GM10266 (cell line): ENCODE results near the gene SRL.

ENCODE experiments used
- DNase-seq: peaks from one replicate; pipeline ENCODE4 v3.0.0; 2012; ENCODE audit errors: extremely low spot score
- TF ChIP-seq, protein P1 (sequence below): IDR thresholded peaks from 2 replicates; pipeline ENCODE4 v1.5.1; 2012; ENCODE audit warnings: mild to moderate bottlenecking, low read depth; ENCODE audit not compliant: control insufficient read depth, insufficient read depth; ENCODE audit errors: missing control alignments

The SRL gene

DNA sequence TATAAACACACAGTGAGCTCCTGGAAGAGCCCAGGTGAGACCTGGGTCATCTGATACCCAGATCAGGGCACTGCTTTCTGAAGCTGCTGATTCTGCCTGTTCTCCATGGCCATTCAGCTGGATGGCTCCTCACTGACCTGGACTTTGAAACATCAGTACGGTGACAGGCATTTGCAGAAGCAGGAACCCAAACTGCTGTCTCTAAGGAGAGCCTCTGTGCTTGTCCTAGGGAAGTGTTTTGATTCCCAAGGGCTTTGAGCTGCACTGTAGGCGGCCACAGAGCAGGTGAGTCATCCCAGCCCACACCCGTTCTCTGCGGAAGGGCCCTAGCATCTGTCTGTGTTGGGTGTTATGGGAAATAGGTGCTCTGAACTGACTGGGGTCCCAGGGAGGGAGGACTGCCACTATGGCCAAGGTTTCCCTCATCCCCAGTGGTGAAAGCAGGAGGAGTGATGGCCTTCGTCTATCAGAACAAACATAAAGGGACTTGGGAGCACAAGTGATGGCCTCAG, 64.9 kb downstream of the SRL start:
- DNase-seq = peak; percentile 34
- TF ChIP-seq, protein P1, sequence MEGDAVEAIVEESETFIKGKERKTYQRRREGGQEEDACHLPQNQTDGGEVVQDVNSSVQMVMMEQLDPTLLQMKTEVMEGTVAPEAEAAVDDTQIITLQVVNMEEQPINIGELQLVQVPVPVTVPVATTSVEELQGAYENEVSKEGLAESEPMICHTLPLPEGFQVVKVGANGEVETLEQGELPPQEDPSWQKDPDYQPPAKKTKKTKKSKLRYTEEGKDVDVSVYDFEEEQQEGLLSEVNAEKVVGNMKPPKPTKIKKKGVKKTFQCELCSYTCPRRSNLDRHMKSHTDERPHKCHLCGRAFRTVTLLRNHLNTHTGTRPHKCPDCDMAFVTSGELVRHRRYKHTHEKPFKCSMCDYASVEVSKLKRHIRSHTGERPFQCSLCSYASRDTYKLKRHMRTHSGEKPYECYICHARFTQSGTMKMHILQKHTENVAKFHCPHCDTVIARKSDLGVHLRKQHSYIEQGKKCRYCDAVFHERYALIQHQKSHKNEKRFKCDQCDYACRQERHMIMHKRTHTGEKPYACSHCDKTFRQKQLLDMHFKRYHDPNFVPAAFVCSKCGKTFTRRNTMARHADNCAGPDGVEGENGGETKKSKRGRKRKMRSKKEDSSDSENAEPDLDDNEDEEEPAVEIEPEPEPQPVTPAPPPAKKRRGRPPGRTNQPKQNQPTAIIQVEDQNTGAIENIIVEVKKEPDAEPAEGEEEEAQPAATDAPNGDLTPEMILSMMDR = no peak

DNA sequence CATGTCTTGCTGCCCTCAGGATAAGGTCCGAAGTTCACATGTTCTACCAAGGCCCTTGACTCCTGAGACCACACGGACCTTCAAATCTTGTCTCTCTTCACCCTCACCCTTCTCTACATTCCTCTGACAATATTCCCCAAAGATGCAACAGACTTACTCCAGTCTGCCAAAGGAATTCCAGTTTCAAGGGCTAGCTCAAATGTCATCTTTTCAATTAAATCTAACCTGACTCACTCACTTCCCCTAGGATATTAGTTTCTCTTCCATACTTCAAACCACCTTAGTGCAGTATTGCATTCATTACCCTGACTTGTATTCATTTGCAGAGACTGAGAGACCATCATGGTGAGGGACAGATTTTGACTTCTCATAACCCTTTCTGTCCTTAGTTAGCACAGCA, 66.0 kb downstream of the SRL start:
- no peak for DNase-seq
- TF ChIP-seq, protein P1 = no peak

DNA sequence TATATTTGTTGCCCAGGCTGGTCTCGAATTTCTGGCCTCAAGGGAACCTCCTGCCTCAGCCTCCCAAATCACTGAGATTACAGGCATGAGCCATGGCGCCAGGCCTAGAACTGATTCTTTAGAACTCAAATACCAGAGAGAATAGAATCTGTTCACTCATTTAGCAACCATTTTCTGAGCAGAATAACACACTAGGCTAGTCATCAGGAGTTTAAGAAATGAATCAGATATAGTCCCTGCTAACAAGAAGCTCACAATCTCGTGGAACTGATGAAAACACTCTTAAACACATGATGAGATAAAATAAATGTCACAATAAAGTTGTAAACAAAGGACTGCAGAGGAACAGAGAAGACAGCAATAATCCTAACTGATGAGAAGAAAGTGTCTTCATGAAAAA, 69.8 kb downstream of the SRL start:
- TF ChIP-seq, protein P1 = no peak
- DNase-seq = no peak

DNA sequence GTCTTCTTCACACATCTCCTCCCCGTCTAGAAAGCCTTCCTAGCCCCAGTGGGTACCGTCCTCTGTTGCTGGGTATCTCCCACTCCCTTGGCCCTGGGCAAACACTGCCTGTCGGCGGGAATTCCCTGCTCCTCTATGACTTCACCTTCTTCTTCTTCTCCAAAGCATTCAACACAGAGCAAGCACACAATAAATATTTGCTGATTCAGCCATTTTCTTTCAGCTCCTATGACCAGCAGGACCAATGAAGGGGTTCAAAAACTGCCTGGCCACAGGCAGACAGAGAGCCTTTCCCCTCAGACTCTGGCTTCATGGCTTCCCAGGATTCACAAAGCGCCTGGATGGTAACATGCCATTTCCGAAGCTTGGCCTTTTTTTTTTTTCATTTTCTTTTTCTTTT, 72.5 kb downstream of the SRL start:
- no peak for DNase-seq
- TF ChIP-seq, protein P1 = no peak

DNA sequence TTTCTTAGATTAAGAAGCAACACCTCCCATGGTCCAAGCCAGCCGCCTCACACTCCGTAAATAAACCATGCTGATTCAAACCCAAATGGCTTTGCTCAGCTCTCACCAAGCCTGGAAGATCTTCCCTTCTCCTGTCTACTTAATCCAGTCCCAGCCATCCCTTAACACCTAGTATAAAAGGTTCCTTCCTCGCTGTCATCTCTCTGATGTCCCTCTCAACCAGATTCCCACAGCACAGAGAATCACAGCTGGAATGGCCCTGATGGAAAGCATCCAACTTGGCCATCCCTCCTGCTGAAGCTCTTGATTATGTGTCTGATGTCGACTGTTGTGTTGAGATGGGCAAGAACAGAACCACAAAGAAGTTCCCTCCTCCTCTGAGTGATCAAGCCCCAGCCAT, 75.1 kb downstream of the SRL start:
- DNase-seq = no peak
- TF ChIP-seq, protein P1 = no peak

DNA sequence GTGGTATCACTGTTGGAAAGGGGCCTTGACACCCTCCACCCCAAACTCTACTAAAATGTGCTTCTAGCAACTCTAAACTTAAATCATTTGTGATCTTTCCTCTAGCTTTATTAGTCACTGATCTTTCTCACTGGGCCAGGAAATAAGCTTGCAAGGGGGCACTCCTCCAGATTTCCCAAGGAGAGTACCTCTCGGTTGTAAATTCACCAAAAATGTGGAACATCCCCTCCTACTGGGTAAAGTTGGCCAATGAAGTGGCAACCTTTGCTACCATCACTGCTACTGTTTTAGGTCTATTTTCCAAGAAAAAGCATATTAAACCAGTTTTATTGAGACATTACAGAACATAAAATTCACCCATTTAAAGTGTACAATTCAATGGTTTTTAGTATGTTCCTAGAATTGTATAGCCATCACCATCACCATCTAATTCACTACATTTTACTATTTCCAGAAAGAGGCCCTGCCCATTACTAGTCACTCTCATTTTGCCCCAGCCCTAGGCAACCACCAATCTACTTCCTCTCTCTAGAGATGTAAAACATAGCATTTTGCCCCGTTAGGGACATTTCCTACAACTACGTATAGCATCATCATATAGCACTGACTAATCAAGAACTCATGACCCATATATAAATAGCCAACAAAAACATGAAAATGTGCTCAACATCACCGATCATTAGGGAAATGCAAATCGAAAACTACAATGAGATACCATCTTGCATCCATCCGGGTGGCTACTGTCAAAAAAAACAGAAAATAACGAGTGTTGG, 81.0 kb downstream of the SRL start:
- TF ChIP-seq, protein P1 = no peak
- DNase-seq = no peak

DNA sequence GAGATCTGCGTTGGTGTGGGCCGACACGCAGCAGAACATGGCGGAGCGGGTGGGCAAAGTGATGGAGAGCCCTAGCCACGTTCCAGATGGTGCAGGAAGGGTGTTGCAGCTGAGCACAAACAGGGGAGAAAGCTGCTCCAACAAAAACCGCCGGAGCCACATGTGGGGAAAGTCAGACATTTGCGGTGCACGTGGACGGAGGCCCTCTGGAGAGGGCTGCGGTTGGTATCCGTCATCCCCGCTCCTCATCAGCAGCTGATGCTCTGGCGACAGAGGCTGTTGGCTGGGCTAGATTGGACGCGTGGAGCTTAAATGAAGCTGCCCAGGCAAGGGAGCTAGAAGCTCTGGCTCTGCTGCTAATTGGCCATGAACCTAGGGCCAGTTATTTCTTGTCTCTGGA, 82.2 kb downstream of the SRL start:
- DNase-seq = no peak

More for the DNA sequence above, 82.2 kb downstream of the SRL start:
- TF ChIP-seq, protein P1 = no peak
